ENCODE results near the gene PRUNE2.

Gene PRUNE2

DNA sequence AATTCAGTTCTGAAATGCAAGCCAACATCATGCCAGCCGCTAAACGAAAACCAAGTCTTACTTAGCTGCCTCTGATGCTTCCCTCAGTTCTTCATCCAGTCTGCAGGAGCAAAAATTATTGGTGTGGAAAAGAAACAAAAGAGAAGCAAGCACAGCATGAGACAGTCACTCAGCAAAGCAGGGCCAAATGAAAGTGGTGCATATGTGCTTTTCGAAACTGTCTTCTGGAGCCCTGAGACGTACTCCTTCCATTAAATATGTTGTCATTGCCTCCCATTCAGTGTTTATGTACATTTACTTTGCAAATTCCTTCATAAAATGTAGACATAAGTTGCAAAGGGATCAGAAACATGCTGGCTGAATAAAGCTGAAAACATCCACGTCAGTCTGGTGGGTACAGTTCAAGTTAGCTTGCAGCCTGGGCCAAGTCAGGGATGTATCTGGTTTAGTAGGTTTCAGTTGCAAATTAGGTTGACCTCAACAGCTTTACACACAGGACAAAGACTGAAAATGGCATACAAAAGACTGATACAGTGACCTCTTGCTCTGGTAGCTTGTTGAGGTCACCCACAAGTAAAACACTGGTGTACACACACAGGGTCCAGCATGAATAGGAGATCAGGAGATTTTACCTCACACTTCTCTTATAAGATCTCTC lies 281.4 kb downstream of the PRUNE2 start:
- no peak overlapping the region for H4K8ac ChIP-seq (ENCODE audit: low read length)
- no peak overlapping the region for H2BK5ac ChIP-seq (ENCODE audit: low read depth, low read length, poor library complexity, severe bottlenecking)
- H3K18ac ChIP-seq (ENCODE audit: low read depth in 1 of 2, low read length in 2 of 2) = no peak overlapping the region
- H2AK5ac ChIP-seq (ENCODE audit: low read length, severe bottlenecking) = no peak overlapping the region
- no peaks in the 10 kb centered on the region for H3K4me1 ChIP-seq (ENCODE audit: control insufficient read depth, insufficient read depth, low read depth, low read length)
- no peak overlapping the region for H3K4me2 ChIP-seq (ENCODE audit: low read length, poor library complexity, severe bottlenecking)
- no peak for DNase-seq
- H3K4ac ChIP-seq (ENCODE audit: low read depth in 1 of 2, low read length in 2 of 2) = no peak overlapping the region
- H4K91ac ChIP-seq (ENCODE audit: low read length) = no peak overlapping the region
- no peaks in the 10 kb centered on the region for H3K9me3 ChIP-seq (ENCODE audit: control insufficient read depth, low read length)
- no peak overlapping the region for H3K4me3 ChIP-seq (ENCODE audit: insufficient read depth in 1 of 2, low read depth in 1 of 2, low read length in 2 of 2)
- no peak overlapping the region for H3K14ac ChIP-seq (ENCODE audit: low read length in 2 of 2)
- H3K27ac ChIP-seq (ENCODE audit: low read length, poor library complexity, severe bottlenecking) = no peak overlapping the region
- no peak overlapping the region for H3K9ac ChIP-seq (ENCODE audit: low read length)
- H2BK15ac ChIP-seq (ENCODE audit: low read depth, poor library complexity, severe bottlenecking) = no peak overlapping the region
- no peak overlapping the region for H2AFZ ChIP-seq (ENCODE audit: low read depth, low read length)
- no peaks in the 10 kb centered on the region for H3K27me3 ChIP-seq (ENCODE audit: control insufficient read depth in 1 of 2, insufficient read depth in 1 of 2, low read length in 2 of 2)
- H3K36me3 ChIP-seq (ENCODE audit: control insufficient read depth in 1 of 2, insufficient read depth in 2 of 2, low read depth in 1 of 2, low read length in 2 of 2) = peaks cover 0 to 36% of the 10 kb centered on the region in 2 experiments
- H2BK12ac ChIP-seq (ENCODE audit: low read length in 2 of 2) = no peak overlapping the region
- H2BK120ac ChIP-seq (ENCODE audit: low read depth, low read length) = no peak overlapping the region
- H3K79me1 ChIP-seq (replicated peaks; ENCODE audit: low read length, poor library complexity, severe bottlenecking) = no peaks in the 10 kb centered on the region
- H3K23ac ChIP-seq (ENCODE audit: low read length in 2 of 2) = no peak overlapping the region
- WGBS = 93% methylated on average over 4 of the region's 5 CpGs

DNA sequence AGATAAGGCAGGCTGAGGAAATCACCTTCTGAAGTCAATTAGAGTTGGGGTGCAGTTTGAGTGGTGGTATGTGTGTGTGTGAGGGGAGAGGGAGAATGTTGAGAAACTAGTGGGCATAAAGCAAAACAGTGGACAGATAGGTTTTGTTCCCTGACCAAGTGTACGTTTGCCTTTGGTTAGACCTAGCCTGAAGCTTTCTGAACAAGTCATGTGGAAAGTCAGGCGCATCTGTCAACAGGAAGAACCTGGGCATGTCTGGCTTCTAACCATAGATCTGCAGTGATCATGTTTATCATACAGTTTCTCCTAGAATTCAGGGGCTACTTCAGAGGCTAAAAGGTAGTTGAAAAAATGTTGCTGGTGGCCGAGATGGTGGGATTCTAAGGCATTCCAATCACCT lies 284.9 kb downstream of the PRUNE2 start:
- H2AK5ac ChIP-seq (ENCODE audit: low read length, severe bottlenecking) = no peak overlapping the region
- no peak overlapping the region for H2BK120ac ChIP-seq (ENCODE audit: low read depth, low read length)
- no peak for DNase-seq
- no peak overlapping the region for H2BK12ac ChIP-seq (ENCODE audit: low read length in 2 of 2)
- H3K36me3 ChIP-seq (ENCODE audit: control insufficient read depth in 1 of 2, insufficient read depth in 2 of 2, low read depth in 1 of 2, low read length in 2 of 2) = peaks cover 0 to 23% of the 10 kb centered on the region in 2 experiments
- H2AFZ ChIP-seq (ENCODE audit: low read depth, low read length) = no peak overlapping the region
- H3K23ac ChIP-seq (ENCODE audit: low read length in 2 of 2) = no peak overlapping the region
- no peaks in the 10 kb centered on the region for H3K79me1 ChIP-seq (replicated peaks; ENCODE audit: low read length, poor library complexity, severe bottlenecking)
- H3K4me1 ChIP-seq (ENCODE audit: control insufficient read depth, insufficient read depth, low read depth, low read length) = no peaks in the 10 kb centered on the region
- no peak overlapping the region for H3K14ac ChIP-seq (ENCODE audit: low read length in 2 of 2)
- no peak overlapping the region for H2BK5ac ChIP-seq (ENCODE audit: low read depth, low read length, poor library complexity, severe bottlenecking)
- H3K4ac ChIP-seq (ENCODE audit: low read depth in 1 of 2, low read length in 2 of 2) = no peak overlapping the region
- H3K9me3 ChIP-seq (ENCODE audit: control insufficient read depth, low read length) = no peaks in the 10 kb centered on the region
- no peak overlapping the region for H2BK15ac ChIP-seq (ENCODE audit: low read depth, poor library complexity, severe bottlenecking)
- no peak overlapping the region for H3K27ac ChIP-seq (ENCODE audit: low read length, poor library complexity, severe bottlenecking)
- no peak overlapping the region for H3K4me3 ChIP-seq (ENCODE audit: insufficient read depth in 1 of 2, low read depth in 1 of 2, low read length in 2 of 2)
- WGBS = 85% methylated on average over 2 of the region's 3 CpGs
- no peak overlapping the region for H3K9ac ChIP-seq (ENCODE audit: low read length)
- no peak overlapping the region for H3K18ac ChIP-seq (ENCODE audit: low read depth in 1 of 2, low read length in 2 of 2)
- no peak overlapping the region for H4K8ac ChIP-seq (ENCODE audit: low read length)
- H3K27me3 ChIP-seq (ENCODE audit: control insufficient read depth in 1 of 2, insufficient read depth in 1 of 2, low read length in 2 of 2) = no peaks in the 10 kb centered on the region
- H4K91ac ChIP-seq (ENCODE audit: low read length) = no peak overlapping the region
- no peak overlapping the region for H3K4me2 ChIP-seq (ENCODE audit: low read length, poor library complexity, severe bottlenecking)

DNA sequence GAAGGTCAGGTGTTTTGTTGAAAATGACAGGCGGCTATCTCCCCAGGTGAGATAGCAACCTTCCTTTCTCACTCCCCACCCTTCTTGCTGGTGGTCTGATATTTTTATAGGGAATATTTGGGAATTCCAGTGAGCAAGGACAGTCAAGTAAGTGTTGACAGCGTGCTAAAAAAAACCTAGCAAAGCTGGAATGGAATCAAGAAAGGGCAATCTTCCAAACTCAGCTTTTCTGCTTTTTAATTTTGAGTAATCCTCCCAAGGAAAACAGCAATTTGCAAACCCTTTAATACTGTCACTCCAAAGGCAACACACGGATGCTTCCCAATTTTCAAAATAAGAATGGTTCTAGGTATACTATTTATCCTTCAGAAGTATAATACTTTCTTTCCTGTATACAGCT lies 285.3 kb downstream of the PRUNE2 start:
- Histone ChIP-seq H3K18ac (ENCODE audit: low read depth in 1 of 2, low read length in 2 of 2) (no peak overlapping the region), H3K14ac (ENCODE audit: low read length in 2 of 2) (no peak overlapping the region), H4K91ac (ENCODE audit: low read length) (no peak overlapping the region), H3K79me1 (replicated peaks; ENCODE audit: low read length, poor library complexity, severe bottlenecking) (no peaks in the 10 kb centered on the region), H3K9ac (ENCODE audit: low read length) (no peak overlapping the region), H2AK5ac (ENCODE audit: low read length, severe bottlenecking) (no peak overlapping the region), H3K23ac (ENCODE audit: low read length in 2 of 2) (no peak overlapping the region), H2BK5ac (ENCODE audit: low read depth, low read length, poor library complexity, severe bottlenecking) (no peak overlapping the region), H4K8ac (ENCODE audit: low read length) (no peak overlapping the region), H3K27me3 (ENCODE audit: control insufficient read depth in 1 of 2, insufficient read depth in 1 of 2, low read length in 2 of 2) (no peaks in the 10 kb centered on the region), H3K4me1 (ENCODE audit: control insufficient read depth, insufficient read depth, low read depth, low read length) (no peaks in the 10 kb centered on the region), H3K9me3 (ENCODE audit: control insufficient read depth, low read length) (no peaks in the 10 kb centered on the region), H2BK12ac (ENCODE audit: low read length in 2 of 2) (no peak overlapping the region), H3K27ac (ENCODE audit: low read length, poor library complexity, severe bottlenecking) (no peak overlapping the region), H3K4ac (ENCODE audit: low read depth in 1 of 2, low read length in 2 of 2) (no peak overlapping the region), H3K4me2 (ENCODE audit: low read length, poor library complexity, severe bottlenecking) (no peak overlapping the region), H2BK15ac (ENCODE audit: low read depth, poor library complexity, severe bottlenecking) (no peak overlapping the region), H3K4me3 (ENCODE audit: insufficient read depth in 1 of 2, low read depth in 1 of 2, low read length in 2 of 2) (no peak overlapping the region), H3K36me3 (ENCODE audit: control insufficient read depth in 1 of 2, insufficient read depth in 2 of 2, low read depth in 1 of 2, low read length in 2 of 2) (peaks cover 0 to 19% of the 10 kb centered on the region in 2 experiments), H2BK120ac (ENCODE audit: low read depth, low read length) (no peak overlapping the region), H2AFZ (ENCODE audit: low read depth, low read length) (no peak overlapping the region)
- 89% methylated on average over 2 of the region's 3 CpGs for WGBS
- no peak for DNase-seq

DNA sequence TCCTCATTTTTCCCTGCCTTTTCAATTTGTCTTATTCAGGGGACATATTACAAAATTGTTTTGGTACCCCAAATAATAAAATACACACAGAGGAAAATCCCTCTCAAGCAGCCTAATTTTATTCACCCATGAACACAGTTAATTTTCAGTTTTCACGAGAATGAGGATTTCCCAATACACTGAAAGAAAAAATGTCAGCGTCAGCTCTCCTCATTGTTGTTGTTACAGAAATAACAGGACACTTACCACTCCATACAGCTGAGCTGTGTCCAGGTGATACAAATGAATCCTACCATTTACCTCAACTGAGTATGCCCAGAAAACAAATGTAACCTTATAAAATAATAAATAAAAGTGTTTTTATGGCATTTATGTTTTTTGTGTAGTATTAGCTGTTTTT lies 286.3 kb downstream of the PRUNE2 start:
- 47% methylated on average over 2 of the region's 2 CpGs for WGBS

More for the DNA sequence above, 286.3 kb downstream of the PRUNE2 start:
- no peak for DNase-seq
- H2BK12ac ChIP-seq (ENCODE audit: low read length in 2 of 2) = no peak overlapping the region
- H2AK5ac ChIP-seq (ENCODE audit: low read length, severe bottlenecking) = no peak overlapping the region
- no peak overlapping the region for H3K4me3 ChIP-seq (ENCODE audit: insufficient read depth in 1 of 2, low read depth in 1 of 2, low read length in 2 of 2)
- no peak overlapping the region for H3K27ac ChIP-seq (ENCODE audit: low read length, poor library complexity, severe bottlenecking)
- H4K91ac ChIP-seq (ENCODE audit: low read length) = no peak overlapping the region
- no peak overlapping the region for H2BK5ac ChIP-seq (ENCODE audit: low read depth, low read length, poor library complexity, severe bottlenecking)
- H3K4me1 ChIP-seq (ENCODE audit: control insufficient read depth, insufficient read depth, low read depth, low read length) = no peaks in the 10 kb centered on the region
- no peak overlapping the region for H3K18ac ChIP-seq (ENCODE audit: low read depth in 1 of 2, low read length in 2 of 2)
- H3K4ac ChIP-seq (ENCODE audit: low read depth in 1 of 2, low read length in 2 of 2) = no peak overlapping the region
- no peaks in the 10 kb centered on the region for H3K27me3 ChIP-seq (ENCODE audit: control insufficient read depth in 1 of 2, insufficient read depth in 1 of 2, low read length in 2 of 2)
- H3K4me2 ChIP-seq (ENCODE audit: low read length, poor library complexity, severe bottlenecking) = no peak overlapping the region
- no peak overlapping the region for H2AFZ ChIP-seq (ENCODE audit: low read depth, low read length)
- H4K8ac ChIP-seq (ENCODE audit: low read length) = no peak overlapping the region
- no peak overlapping the region for H2BK120ac ChIP-seq (ENCODE audit: low read depth, low read length)
- H2BK15ac ChIP-seq (ENCODE audit: low read depth, poor library complexity, severe bottlenecking) = no peak overlapping the region
- H3K79me1 ChIP-seq (replicated peaks; ENCODE audit: low read length, poor library complexity, severe bottlenecking) = no peaks in the 10 kb centered on the region
- H3K9me3 ChIP-seq (ENCODE audit: control insufficient read depth, low read length) = no peaks in the 10 kb centered on the region
- H3K9ac ChIP-seq (ENCODE audit: low read length) = peak overlapping the region; percentile 60
- no peak overlapping the region for H3K14ac ChIP-seq (ENCODE audit: low read length in 2 of 2)
- peaks cover 0 to 10% of the 10 kb centered on the region in 2 experiments for H3K36me3 ChIP-seq (ENCODE audit: control insufficient read depth in 1 of 2, insufficient read depth in 2 of 2, low read depth in 1 of 2, low read length in 2 of 2)
- H3K23ac ChIP-seq (ENCODE audit: low read length in 2 of 2) = no peak overlapping the region
